ENCODE data around the gene TSPO.

Gene TSPO

GRCh38 chr22:43159484-43160178, 8.3 kb downstream of the TSPO start:
- no peak for DNase-seq (ENCODE audit: low read depth in 2 of 2)

DNA sequence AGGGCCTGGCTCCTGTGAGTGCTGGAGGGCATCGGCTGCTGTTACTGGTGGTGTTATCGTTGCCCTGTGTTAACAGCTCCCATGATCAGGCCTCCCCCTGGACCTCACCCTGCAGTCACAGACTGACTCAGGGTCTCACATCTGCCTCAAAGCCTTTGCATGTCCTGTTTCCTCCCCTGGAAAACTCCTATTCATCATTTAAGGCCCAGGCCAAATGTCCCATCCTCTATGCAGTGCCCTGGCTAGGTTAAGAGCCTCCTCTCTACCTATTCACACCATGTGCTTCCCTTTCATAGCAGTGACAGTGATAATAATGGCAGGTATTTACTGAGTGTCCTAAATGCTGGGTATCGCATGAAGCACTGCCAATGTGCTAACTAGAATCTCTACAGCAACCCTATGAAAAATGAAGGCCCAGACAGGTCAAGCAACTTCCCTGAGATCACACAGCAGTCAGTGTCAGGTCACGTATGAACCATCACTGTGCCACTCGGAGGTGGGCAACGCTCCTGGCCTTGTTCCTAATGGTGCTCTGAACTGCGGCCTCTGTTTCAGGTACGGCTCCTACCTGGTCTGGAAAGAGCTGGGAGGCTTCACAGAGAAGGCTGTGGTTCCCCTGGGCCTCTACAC, 9.3 kb downstream of the TSPO start:
- DNase-seq (ENCODE audit: low read depth in 2 of 2), result no peak

DNA sequence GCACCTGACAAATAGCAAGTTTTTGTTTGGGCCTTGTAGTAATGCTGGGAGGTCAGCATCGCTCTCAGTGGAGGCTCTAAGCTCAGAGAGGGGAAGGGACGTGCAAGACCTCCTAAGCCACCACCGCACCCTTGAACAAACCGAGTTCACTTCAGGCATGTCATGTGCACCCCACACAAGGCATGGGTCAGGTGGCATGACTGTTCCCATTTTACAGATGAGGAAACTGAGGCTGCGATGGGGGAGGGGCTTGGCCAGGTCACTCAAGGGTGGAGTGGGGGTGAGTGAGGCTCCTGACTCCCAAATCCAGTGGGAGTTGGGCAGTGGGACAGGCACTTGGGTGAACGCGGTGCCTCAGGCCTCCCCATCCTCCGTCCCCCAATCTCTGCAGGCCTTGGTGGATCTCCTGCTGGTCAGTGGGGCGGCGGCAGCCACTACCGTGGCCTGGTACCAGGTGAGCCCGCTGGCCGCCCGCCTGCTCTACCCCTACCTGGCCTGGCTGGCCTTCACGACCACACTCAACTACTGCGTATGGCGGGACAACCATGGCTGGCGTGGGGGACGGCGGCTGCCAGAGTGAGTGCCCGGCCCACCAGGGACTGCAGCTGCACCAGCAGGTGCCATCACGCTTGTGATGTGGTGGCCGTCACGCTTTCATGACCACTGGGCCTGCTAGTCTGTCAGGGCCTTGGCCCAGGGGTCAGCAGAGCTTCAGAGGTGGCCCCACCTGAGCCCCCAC, 11.2 kb downstream of the TSPO start:
- no peak for DNase-seq (ENCODE audit: low read depth in 2 of 2)

DNA sequence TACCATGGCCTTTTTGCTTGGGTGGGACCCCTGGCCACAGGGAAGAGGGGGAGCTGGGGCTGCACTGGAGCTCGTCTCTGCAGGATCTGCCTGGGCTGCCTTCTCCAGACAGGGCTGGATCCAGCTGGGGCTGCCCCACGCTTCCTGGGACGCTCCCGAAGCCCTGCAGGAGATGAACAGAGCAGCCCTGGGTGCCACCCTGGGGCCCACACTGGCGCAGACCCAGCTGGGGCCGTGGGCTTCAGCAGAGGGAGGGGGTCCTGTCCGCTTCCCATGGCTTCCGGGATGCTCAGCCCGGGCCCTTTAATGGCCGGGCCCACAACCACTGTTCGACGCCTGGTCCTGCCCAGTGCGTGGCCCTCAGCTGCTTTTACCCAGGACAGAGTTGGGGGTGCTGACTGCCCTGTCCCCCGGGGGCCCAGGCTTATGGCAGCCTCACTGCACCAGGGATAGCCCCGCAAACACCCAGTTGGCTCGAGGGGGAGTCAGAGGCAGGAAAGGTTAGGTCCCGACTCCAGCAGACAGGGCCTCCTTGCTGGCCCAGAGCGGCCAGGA, 12.0 kb downstream of the TSPO start:
- DNase-seq (ENCODE audit: low read depth in 2 of 2), result no peak

- DNase-seq (ENCODE audit: low read depth in 2 of 2), result no peak
Observed at GRCh38 chr22:43164636-43165035, 13.3 kb downstream of the TSPO start.

DNA sequence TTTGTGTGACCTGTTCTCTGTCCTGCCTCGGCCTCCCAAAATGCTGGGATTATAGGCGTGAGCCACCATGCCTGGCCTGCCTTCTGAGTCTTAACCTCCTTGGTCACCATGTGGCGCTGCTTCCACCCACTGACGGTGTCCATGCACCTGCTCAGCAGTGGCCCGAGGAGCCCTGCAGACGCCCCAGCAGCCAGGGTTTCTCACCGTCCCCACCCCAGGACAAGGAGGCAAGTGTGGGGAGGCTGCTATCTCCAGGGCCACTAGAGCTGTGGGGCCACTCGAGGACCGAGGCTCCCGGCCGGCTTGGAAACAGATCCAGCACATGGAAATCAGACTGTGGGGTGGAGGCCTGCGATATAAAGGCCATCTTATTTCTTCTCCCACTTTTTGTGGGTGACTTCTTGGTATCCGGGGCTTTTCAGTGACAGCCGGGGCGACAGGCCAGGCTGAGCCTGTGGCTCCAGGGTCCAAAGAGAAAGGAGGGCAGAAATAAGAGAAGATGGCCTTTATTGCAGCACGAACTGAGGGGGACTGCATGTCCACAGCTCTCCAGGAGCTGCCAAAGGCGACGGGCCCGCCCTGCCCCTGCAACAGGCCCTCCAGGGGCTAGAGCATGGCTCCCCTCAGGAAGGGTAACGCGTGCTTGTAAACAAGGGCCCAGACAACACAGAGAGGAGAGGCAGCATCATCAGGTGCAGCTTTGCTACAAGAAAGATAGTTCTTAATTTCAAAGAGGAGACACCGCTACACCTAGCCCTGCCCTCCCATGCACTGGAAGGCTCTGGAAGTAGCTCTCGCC, 15.0 kb downstream of the TSPO start:
- DNase-seq (ENCODE audit: low read depth in 2 of 2), result no peak

GRCh38 chr22:43167001-43167589, 15.7 kb downstream of the TSPO start:
- DNase-seq (ENCODE audit: low read depth in 2 of 2), result no peak

- no peak for DNase-seq (ENCODE audit: low read depth in 2 of 2)
Observed at GRCh38 chr22:43168471-43169309, 17.3 kb downstream of the TSPO start.

GRCh38 chr22:43169310-43170130, 18.2 kb downstream of the TSPO start:
- DNase-seq (ENCODE audit: low read depth in 2 of 2), result no peak

DNA sequence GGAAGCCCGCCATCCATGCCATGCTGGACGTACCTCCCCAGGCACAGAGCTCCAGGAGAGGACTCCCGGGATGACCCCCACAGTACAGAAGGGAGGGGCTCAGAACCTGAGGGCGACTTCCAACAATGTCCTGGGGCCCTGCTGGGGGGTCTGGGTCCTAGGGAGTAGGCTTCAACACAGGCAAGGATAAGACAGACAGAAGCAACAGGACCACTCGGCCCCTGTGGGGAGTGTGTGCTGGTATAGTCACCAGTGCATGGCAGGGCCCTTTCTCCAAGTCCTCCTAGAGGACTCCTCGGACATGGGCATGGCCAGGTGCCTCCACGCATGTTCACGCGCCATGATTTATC, 18.7 kb downstream of the TSPO start:
- no peak for DNase-seq (ENCODE audit: low read depth in 2 of 2)

GRCh38 chr22:43171019-43171491, 19.7 kb downstream of the TSPO start:
- DNase-seq (ENCODE audit: low read depth in 2 of 2), result no peak

GRCh38 chr22:43171607-43172006, 20.2 kb downstream of the TSPO start:
- DNase-seq (ENCODE audit: low read depth in 2 of 2), result no peak

DNA sequence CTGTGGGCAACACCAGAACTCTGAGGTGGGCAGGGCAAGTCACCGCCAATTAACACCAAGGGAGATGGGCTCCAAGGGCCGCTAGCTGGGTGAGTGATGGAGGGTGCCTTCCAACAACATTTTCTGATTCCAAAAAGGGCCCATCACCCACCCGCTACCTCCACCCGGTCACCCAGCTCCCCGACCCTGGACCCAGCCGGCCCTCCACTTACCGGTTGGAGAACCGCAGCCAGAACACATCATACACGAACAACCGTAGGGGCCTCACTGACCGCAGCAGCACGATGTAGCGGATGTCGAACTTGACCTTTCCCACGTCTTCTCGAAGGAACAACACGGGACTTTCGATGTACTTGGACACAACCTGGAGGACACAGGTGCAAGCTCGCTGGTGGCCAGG, 20.8 kb downstream of the TSPO start:
- no peak for DNase-seq (ENCODE audit: low read depth in 2 of 2)

DNA sequence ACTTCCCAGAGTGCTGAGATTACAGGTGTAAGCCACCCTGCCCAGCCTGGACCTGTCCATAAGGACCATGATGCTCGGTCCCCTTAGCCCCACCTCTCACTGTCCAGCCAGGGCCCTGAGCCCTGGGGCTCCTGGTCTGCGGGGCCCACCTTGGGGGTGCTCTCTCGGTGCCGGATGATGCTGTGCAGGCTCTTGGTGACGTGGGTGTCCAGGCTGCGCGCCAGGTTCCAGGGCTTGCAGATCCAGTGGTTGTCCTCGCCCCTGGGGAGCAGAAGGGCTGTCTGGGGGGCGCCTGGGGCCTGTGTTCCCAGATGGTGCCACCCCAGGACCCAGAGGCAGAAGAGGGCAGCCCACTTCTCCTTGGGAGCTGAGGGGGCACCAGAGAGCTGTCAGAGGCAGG, 22.2 kb downstream of the TSPO start:
- DNase-seq (ENCODE audit: low read depth in 2 of 2), result no peak

DNA sequence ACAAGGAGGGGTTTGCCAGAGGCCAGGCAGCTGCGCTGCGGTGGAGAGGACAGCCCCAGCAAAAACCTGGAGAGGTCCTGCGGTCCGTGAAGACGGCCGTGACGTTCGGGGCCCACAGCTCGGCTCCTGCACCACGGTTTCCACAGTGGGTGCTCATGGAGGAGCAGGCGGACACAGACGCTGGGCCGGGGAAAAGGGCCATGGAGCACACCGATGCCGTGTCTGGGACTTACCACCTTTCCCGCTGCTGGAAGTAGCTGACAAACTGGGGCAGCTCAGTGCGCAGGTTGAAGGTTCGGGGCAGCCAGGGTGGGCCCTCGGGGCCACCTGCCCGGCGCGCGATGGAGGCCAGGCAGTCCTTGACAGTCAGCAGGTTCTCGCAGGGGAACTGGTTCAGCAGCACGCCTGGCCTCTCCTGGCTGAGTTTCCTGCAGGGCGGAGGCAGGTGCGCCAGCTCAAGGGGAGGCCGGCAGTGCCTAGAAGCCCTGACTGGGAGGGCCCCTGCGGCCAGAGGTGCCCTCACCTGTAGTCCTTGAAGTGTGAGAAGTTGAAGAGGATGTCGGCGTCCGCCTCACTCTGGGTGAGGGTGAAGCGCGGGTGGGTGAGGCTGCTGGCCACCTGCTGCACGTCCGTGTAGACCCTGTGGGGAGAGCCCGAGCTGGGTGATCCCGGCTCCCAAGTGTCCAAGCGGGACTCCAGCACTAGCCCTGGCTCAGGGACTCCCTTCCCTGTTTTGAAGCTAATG, 22.8 kb downstream of the TSPO start:
- no peak for DNase-seq (ENCODE audit: low read depth in 2 of 2)

GRCh38 chr22:43174941-43175531, 23.7 kb downstream of the TSPO start:
- no peak for DNase-seq (ENCODE audit: low read depth in 2 of 2)

DNA sequence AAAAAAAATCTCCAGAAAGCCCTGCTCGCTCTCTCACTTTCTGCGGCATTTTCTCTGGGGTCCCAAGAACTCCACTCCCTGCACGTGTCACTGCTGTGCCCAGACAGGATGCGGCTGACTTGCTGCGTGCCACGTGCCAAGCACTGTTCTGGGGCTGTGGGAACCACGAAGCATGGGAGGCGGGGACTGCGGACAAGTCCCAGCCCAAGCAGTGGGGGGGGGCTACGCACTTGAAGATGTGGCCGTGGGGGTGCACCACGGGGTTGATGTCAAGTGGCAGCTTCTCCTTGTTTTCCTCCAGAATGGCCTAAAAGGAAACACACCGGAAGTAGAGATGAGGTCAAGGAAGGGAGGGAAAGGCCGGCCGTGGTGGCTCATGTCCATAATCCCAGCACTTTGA, 24.7 kb downstream of the TSPO start:
- no peak for DNase-seq (ENCODE audit: low read depth in 2 of 2)

DNA sequence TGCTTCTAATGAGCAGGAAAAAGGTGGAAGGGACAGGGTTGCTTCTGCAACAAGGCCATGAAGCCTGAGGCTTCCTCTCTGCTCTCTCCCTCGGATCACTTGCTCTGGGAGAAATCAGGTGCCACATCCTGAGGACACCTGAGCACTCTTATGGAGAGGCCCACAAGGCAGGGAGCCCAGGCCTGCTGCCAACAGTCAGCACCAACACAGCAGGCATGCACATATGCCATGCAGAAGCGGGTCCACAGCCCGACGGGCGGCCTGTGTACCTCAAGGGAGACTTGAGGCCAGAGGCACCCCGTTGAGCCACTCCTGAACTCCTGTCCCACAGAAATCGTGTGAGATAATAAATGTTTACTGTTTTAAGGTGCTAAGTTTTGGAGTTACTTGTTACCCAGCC, 26.1 kb downstream of the TSPO start:
- DNase-seq (ENCODE audit: low read depth in 2 of 2), result no peak
